B cell (primary cell): ENCODE results near the gene INSR. TPM values are rescaled to one million over a fixed set of nuclear protein-coding genes. Genes with fewer than 3 reads are reported as not detected.
A peak's percentile ranks its signal among the peaks of the same experiment; 100 is the strongest.

Source experiments
- ATAC-seq: fragments of 200-7000 bp; cut with Tn5 transposase; one replicate; pipeline ENCODE4 v1.10.0; 2021; ENCODE audit warnings: low read depth, mild to moderate bottlenecking, moderate number of reproducible peaks, moderate library complexity
- CTCF ChIA-PET: fragments of 350-600 bp; sonication (Branson Sonifier 250); formaldehyde crosslinking; loops from one replicate; lab custom pipeline; 2021; ENCODE audit warnings: antibody characterized with exemption, inconsistent platforms; lab: Charles Lee
- POLR2A ChIA-PET: fragments of 350-600 bp; sonication (Branson Sonifier 250); formaldehyde crosslinking; loops from one replicate; lab custom pipeline; 2021; ENCODE audit warnings: antibody characterized with exemption; lab: Charles Lee
- DNase-seq: peaks from one replicate; pipeline ENCODE4 v3.0.0; 2013
- H2AFZ ChIP-seq: 2 replicates; pipeline ENCODE4 v1.6.1; 2012; ENCODE audit warnings: mild to moderate bottlenecking, low read depth, low read length; ENCODE audit not compliant: insufficient read depth, poor library complexity, severe bottlenecking
- H3K27ac ChIP-seq, 2 donors: 1 replicate in 1 of 2; 2 replicates in 1 of 2; pipeline ENCODE4 v1.5.1; 2012 to 2013; ENCODE audit warnings: low read length in 2 of 2, mild to moderate bottlenecking in 2 of 2, moderate library complexity in 1 of 2
- H3K27me3 ChIP-seq, 4 experiments: fragments of 200-600 bp in 1 of 4; sonication (generic) in 1 of 4; replicated peaks in 1 of 4; 1 replicate in 2 of 4; 2 replicates in 2 of 4; pipeline versions ENCODE4 v1.6.1 to v1.7.0; 2013 to 2016; ENCODE audit warnings: low read length in 3 of 4, mild to moderate bottlenecking in 2 of 4, mixed read lengths in 1 of 4, moderate library complexity in 1 of 4; ENCODE audit not compliant: insufficient read depth in 4 of 4, control insufficient read depth in 3 of 4; ENCODE audit errors: control extremely low read depth in 1 of 4
- H3K36me3 ChIP-seq, 2 experiments: replicated peaks in 1 of 2; 1 replicate in 1 of 2; 2 replicates in 1 of 2; pipeline versions ENCODE4 v1.6.1 to v1.7.1; 2013; ENCODE audit warnings: low read length in 1 of 2; ENCODE audit not compliant: insufficient read depth in 2 of 2, control insufficient read depth in 1 of 2; ENCODE audit errors: control extremely low read depth in 1 of 2, extremely low read depth in 1 of 2
- H3K4me1 ChIP-seq, 2 donors: fragments of 200-600 bp in 1 of 2; sonication (generic) in 1 of 2; 1 replicate in 1 of 2; 2 replicates in 1 of 2; pipeline versions ENCODE4 v1.5.1 to v1.6.1; 2013 to 2017; ENCODE audit warnings: low read length in 2 of 2; ENCODE audit not compliant: control insufficient read depth in 2 of 2, insufficient read depth in 2 of 2
- H3K4me2 ChIP-seq: replicated peaks from 2 replicates; pipeline ENCODE3; 2012; ENCODE audit warnings: mild to moderate bottlenecking, low read depth, low read length; ENCODE audit not compliant: poor library complexity, severe bottlenecking
- H3K4me3 ChIP-seq, 5 experiments: fragments of 200-600 bp in 1 of 5; sonication (generic) in 1 of 5; 1 replicate in 3 of 5; 2 replicates in 2 of 5; pipeline versions ENCODE4 v1.5.1 to v1.7.0; 2011 to 2016; ENCODE audit warnings: low read length in 4 of 5, mild to moderate bottlenecking in 4 of 5, low read depth in 2 of 5, control low read depth in 1 of 5, moderate library complexity in 1 of 5; ENCODE audit not compliant: insufficient read depth in 1 of 5; ENCODE audit errors: control extremely low read depth in 1 of 5, extremely low read depth in 1 of 5
- H3K79me2 ChIP-seq: fragments of 200-600 bp; sonication (generic); one replicate; pipeline ENCODE4 v1.6.0; 2016; ENCODE audit warnings: low read length; ENCODE audit not compliant: control insufficient read depth, insufficient read depth
- H3K9ac ChIP-seq: fragments of 200-600 bp; sonication (generic); 2 replicates; pipeline ENCODE4 v1.6.1; 2017; ENCODE audit warnings: mild to moderate bottlenecking, low read length, moderate library complexity
- H3K9me3 ChIP-seq, 3 donors: one replicate each; pipeline versions ENCODE4 v1.6.1 to v1.7.1; 2013; ENCODE audit warnings: low read length in 2 of 3; ENCODE audit not compliant: control insufficient read depth in 2 of 3, insufficient read depth in 1 of 3; ENCODE audit errors: control extremely low read depth in 1 of 3
- H4K20me1 ChIP-seq: 2 replicates; pipeline ENCODE4 v1.6.0; 2012; ENCODE audit warnings: mild to moderate bottlenecking, low read length; ENCODE audit not compliant: insufficient read depth, control insufficient read depth, poor library complexity, severe bottlenecking
- H3K27ac Mint-ChIP-seq: one replicate; pipeline ENCODE4 v1.8.0; 2021; ENCODE audit warnings: mixed read lengths
- H3K27me3 Mint-ChIP-seq: one replicate; pipeline ENCODE4 v1.8.0; 2021; ENCODE audit warnings: mixed read lengths
- H3K4me1 Mint-ChIP-seq: one replicate; pipeline ENCODE4 v1.8.0; 2021; ENCODE audit warnings: mixed read lengths
- H3K4me3 Mint-ChIP-seq: one replicate; pipeline ENCODE4 v1.8.0; 2021; ENCODE audit warnings: mixed read lengths
- H3K9me3 Mint-ChIP-seq: one replicate; pipeline ENCODE4 v1.8.0; 2022; ENCODE audit warnings: mixed read lengths; ENCODE audit not compliant: insufficient read depth
- EZH2 ChIP-seq: IDR thresholded peaks from 2 replicates; pipeline ENCODE4 v1.6.1; 2012; ENCODE audit warnings: borderline replicate concordance, low read depth, mild to moderate bottlenecking, moderate library complexity, low read length; ENCODE audit not compliant: insufficient read depth, poor library complexity, severe bottlenecking
- WGBS: methylation state at CpG from one replicate; pipeline ENCODE4 v1.1.5; 2013; ENCODE audit warnings: missing lambda C conversion rate; ENCODE audit not compliant: insufficient coverage; 5-methylcytosine and 5-hydroxymethylcytosine counted together
- intact Hi-C: fragments of 100-400 bp; cut with micrococcal nuclease; formaldehyde crosslinking; loops from one replicate; pipeline ENCODE4 v1.10.0; 2022
- polyA plus RNA-seq: library from polyadenylated mRNA; depleted of rRNA; stranded (reverse); fragments of >200 nt; gene quantifications from 2 replicates; pipeline ENCODE4 v1.2.3, GENCODE V29; 2012
- total RNA-seq, 2 donors: library from RNA; stranded (reverse); fragments of 120-200 nt in 1 of 2; gene quantifications; 1 replicate in 1 of 2; 2 replicates in 1 of 2; pipeline versions ENCODE4 v1.2.3 to v1.2.4, GENCODE V29; 2013 to 2022
- TF ChIP-seq, protein P1 (sequence below): fragments of 200-600 bp; IDR thresholded peaks from one replicate; pipeline ENCODE4 v1.8.0; 2022; ENCODE audit warnings: antibody characterized with exemption, mild to moderate bottlenecking

The INSR gene
- total and polyA plus RNA-seq, 2 donors (not counting 1 experiment from before 2014, with no cell fraction given): 1.4 to 6.3 TPM

DNA sequence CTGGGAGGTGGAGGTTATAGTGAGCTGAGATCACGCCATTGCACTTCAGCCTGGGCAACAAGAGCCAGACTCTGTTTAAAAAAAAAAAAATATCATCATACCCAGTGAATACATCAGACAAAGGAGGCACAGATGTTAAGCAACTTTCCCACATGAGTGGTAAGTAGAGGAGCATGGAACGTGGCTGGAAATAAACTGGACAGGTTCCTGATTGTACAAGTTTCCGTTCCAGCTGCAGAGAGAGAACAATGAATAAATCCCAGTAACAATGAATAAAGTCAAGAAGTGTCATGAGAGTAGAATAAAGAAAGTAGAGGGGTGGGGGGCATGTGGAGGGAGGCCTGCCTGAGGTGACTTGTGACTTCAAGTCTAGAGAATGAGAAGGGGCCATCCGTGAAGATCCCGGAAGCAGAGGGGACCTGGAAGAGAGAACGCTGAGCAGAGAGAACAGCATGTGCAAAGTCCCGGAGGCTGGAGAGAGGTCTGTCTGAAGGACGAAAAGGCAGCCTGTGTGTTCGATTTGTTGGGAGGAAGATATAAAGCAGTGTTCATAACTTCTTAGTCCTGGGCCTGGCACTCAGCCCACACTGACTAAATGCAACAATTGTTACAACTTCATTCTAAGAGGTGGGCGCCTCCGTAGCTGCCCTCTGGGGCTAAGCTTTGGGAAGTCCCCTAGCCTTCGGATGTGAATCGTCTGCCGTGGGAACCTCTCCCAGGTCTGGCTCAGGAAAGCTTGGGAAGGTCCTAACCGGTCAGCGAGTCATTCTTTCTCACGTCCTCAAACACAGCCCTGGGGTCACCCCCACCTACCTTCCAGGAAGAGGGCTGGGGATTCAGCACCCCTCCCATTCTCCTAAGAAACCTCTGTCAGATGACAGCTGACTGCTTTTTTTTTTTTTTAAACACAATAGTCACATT is 39.2 kb upstream of the INSR start:
- H3K27me3 Mint-ChIP-seq: no peaks in the 10 kb centered on the region
- TF ChIP-seq EZH2: no peak
- TF ChIP-seq, protein P1, sequence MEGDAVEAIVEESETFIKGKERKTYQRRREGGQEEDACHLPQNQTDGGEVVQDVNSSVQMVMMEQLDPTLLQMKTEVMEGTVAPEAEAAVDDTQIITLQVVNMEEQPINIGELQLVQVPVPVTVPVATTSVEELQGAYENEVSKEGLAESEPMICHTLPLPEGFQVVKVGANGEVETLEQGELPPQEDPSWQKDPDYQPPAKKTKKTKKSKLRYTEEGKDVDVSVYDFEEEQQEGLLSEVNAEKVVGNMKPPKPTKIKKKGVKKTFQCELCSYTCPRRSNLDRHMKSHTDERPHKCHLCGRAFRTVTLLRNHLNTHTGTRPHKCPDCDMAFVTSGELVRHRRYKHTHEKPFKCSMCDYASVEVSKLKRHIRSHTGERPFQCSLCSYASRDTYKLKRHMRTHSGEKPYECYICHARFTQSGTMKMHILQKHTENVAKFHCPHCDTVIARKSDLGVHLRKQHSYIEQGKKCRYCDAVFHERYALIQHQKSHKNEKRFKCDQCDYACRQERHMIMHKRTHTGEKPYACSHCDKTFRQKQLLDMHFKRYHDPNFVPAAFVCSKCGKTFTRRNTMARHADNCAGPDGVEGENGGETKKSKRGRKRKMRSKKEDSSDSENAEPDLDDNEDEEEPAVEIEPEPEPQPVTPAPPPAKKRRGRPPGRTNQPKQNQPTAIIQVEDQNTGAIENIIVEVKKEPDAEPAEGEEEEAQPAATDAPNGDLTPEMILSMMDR: no peak
- H2AFZ ChIP-seq: no peak overlapping the region
- H3K9me3 ChIP-seq: peaks cover 0 to 24% (median 4%) of the 10 kb centered on the region in 3 donors
- no peak overlapping the region for H3K27ac ChIP-seq
- H3K36me3 ChIP-seq: no peaks in the 10 kb centered on the region
- H3K9me3 Mint-ChIP-seq: no peaks in the 10 kb centered on the region
- intact Hi-C loops: no loop called here
- WGBS: 81% methylated on average over 13 of the region's 17 CpGs
- H3K4me1 Mint-ChIP-seq: peaks cover 56% of the 10 kb centered on the region
- ChIA-PET CTCF (interaction anchor here (0.7 to 10.8 kb wide), 8 partner anchors 8 to 129 kb away, joined by 3 to 179 read pairs (median 4); partner anchors contain the start of gene ARHGEF18), POLR2A (interaction anchor here (0.6 to 0.8 kb wide), 5 partner anchors 21 to 702 kb away, joined by 3 to 4 read pairs (median 3); no protein-coding TSS in a partner anchor)
- H3K27me3 ChIP-seq: no peaks in the 10 kb centered on the region
- no peak for DNase-seq
- ATAC-seq: no peak
- H3K9ac ChIP-seq: no peak overlapping the region
- no peaks in the 10 kb centered on the region for H4K20me1 ChIP-seq
- H3K4me1 ChIP-seq: peaks cover 64 to 76% of the 10 kb centered on the region in 2 donors
- H3K4me3 Mint-ChIP-seq: peak overlapping the region; percentile 40
- H3K27ac Mint-ChIP-seq: peak overlapping the region; percentile 38
- H3K79me2 ChIP-seq: peaks cover 26% of the 10 kb centered on the region
- H3K4me3 ChIP-seq: no peak overlapping the region
- H3K4me2 ChIP-seq: peak overlapping the region; percentile 47

GRCh38 chr19:7331446-7331845 is 37.2 kb upstream of the INSR start:
- H4K20me1 ChIP-seq: no peaks in the 10 kb centered on the region

More at GRCh38 chr19:7331446-7331845, 37.2 kb upstream of the INSR start:
- Mint-ChIP-seq H3K27me3 (no peaks in the 10 kb centered on the region), H3K9me3 (no peaks in the 10 kb centered on the region), H3K4me3 (no peak overlapping the region), H3K27ac (no peak overlapping the region), H3K4me1 (peaks cover 36% of the 10 kb centered on the region)
- no peak for ATAC-seq
- no peak overlapping the region for H2AFZ ChIP-seq
- peaks cover 26% of the 10 kb centered on the region for H3K79me2 ChIP-seq
- no peak overlapping the region for H3K27ac ChIP-seq
- peaks cover 0 to 11% (median 0%) of the 10 kb centered on the region in 3 donors for H3K9me3 ChIP-seq
- ChIA-PET CTCF (interaction anchor here (1.0 to 6.7 kb wide), 4 partner anchors 8 to 183 kb away, joined by 3 to 175 read pairs (median 35); no protein-coding TSS in a partner anchor), POLR2A (no interaction called here)
- peaks cover 48 to 56% of the 10 kb centered on the region in 2 donors for H3K4me1 ChIP-seq
- no peak overlapping the region for H3K4me3 ChIP-seq
- no peak for DNase-seq
- intact Hi-C loops: no loop called here
- no peaks in the 10 kb centered on the region for H3K27me3 ChIP-seq
- no peaks in the 10 kb centered on the region for H3K36me3 ChIP-seq
- WGBS: 98% methylated on average over 4 of the region's 4 CpGs
- H3K9ac ChIP-seq: no peak overlapping the region
- no peak overlapping the region for H3K4me2 ChIP-seq
- TF ChIP-seq, protein P1: no peak
- no peak for TF ChIP-seq EZH2
